Posterior cingulate gyrus (tissue), 11 donors: ENCODE results near the gene GRK4.
A peak's percentile ranks its signal among the peaks of the same experiment; 100 is the strongest.

Experiments used
- DNase-seq, 10 donors: peaks; one replicate each; pipeline versions ENCODE4 v3.0.0 to v3.0.0-alpha.2; 2020 to 2021; ENCODE audit warnings: mixed read lengths in 3 of 10
- intact Hi-C: fragments of 100-400 bp; cut with DNase I; formaldehyde crosslinking; loops from one replicate; pipeline ENCODE4 v1.15.1; 2023

The GRK4 gene

DNA sequence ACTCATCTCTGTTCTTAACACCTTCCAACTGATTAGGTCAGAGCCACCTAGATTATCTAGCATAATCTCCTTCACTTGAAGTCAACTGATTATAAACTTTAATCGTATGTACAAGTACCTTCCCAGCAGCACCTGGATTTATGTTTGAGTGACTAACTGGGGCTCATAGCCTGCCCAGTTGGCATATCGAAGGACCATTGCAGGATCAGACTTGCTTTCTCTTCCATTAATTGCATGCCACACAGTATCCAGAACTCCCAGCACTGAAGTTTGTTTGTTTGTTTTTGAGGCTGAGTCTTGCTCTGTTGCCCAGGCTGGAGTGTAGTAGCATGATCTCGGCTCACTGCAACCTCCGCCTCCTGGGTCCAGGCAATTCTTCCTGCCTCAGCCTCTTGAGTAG is 27.9 kb downstream of the GRK4 start:
- intact Hi-C loops, result no loop called here
- no peak for DNase-seq

GRCh38 chr4:2994917-2995316 is 31.5 kb downstream of the GRK4 start:
- DNase-seq, result no peak
- intact Hi-C loops, result no loop called here

- intact Hi-C loops, result no loop called here
- DNase-seq, result no peak
These were observed 32.3 kb downstream of the GRK4 start for GRCh38 chr4:2995546-2996265.

DNA sequence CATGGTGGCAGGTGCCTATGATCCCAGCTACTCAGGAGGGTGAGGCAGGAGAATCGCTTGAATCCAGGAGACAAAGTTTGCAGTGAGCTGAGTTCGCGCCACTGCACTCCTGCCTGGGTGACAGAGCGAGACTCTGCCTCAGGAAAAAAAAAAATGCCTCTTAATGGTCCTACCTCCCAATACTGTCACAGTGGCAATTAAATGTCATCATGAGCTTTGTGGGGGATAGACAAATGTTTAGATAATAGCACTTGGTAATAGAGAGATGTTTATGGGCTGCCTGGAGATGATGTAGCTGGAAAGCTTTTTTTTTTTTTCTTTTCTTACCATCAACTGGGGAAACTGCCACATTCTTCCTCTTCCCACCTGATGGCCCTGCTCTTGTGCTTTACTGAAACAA is 33.0 kb downstream of the GRK4 start:
- DNase-seq, result no peak
- intact Hi-C loops, result no loop called here

- DNase-seq, result no peak
- intact Hi-C loops, result no loop called here
These were observed 44.4 kb downstream of the GRK4 start for GRCh38 chr4:3007724-3008123.

GRCh38 chr4:3009422-3009821 is 46.1 kb downstream of the GRK4 start:
- DNase-seq, result peak in 1 of 10 donors; percentile 16
- intact Hi-C loops, result no loop called here

- intact Hi-C loops, result no loop called here
- no peak for DNase-seq
These were observed 47.2 kb downstream of the GRK4 start for GRCh38 chr4:3010577-3010976.

- intact Hi-C loops, result no loop called here
- DNase-seq, result no peak
These were observed 47.6 kb downstream of the GRK4 start for GRCh38 chr4:3010998-3011397.

- intact Hi-C loops, result no loop called here
- DNase-seq, result no peak
These were observed 48.3 kb downstream of the GRK4 start for GRCh38 chr4:3011456-3012220.

GRCh38 chr4:3013323-3013722 is 50.0 kb downstream of the GRK4 start:
- no peak for DNase-seq
- intact Hi-C loops, result no loop called here

DNA sequence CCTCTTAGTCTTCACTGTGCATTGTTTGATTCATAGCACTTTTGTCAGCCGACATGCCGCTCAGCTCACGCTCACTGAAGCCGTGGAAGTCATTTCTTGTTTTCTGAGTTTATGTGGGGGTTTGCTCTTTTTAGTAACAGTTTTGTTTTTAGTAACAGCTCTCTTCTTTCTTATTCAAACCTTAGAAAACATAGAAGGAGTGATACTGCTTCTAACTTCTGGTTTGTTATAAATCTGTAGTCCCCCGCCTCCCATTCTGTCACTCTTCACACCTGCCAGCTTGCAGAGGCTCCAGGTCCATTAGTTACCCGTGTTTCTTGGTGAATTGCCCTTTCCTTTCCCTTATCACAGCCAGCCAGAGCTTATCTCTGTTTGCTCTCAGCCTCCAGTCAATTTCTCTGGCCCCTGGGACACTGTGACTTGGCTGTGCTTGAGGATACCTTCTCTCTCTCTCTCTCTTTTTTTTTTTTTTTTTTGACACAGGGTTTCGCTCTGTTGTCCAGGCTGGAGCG is 50.5 kb downstream of the GRK4 start:
- DNase-seq, result peak in 1 of 10 donors; percentile 2
- intact Hi-C loops, result no loop called here

- peak in 1 of 10 donors; percentile 37 for DNase-seq
- intact Hi-C loops, result no loop called here
These were observed 53.6 kb downstream of the GRK4 start for GRCh38 chr4:3016961-3017360.

GRCh38 chr4:3017504-3017903 is 54.1 kb downstream of the GRK4 start:
- intact Hi-C loops, result no loop called here
- no peak for DNase-seq

- intact Hi-C loops, result no loop called here
- DNase-seq, result peak in 2 of 10 donors; percentile 24 to 30
These were observed 55.9 kb downstream of the GRK4 start for GRCh38 chr4:3019145-3019846.

GRCh38 chr4:3021127-3021526 is 57.8 kb downstream of the GRK4 start:
- intact Hi-C loops, result no loop called here
- DNase-seq, result peak in 1 of 10 donors; percentile 64

DNA sequence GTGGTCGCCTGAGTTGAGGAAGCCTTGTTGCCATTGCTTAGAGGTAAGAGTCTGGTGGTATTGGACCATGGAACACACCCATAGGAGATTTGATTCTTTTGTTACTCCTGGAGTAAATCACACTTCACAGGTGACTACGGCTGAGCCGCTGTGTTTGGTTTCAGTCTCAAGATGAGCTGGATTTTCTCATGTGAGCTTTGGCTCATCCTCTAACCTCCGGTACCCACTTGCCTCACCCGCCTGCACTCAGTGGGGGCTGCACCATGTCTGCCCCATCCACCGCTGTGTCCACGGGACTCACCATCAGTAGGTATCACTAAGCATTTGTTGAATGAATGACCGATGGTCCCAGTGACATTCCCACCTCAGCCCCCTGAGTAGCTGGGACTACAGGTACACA is 58.3 kb downstream of the GRK4 start:
- DNase-seq, result no peak
- intact Hi-C loops, result no loop called here

DNA sequence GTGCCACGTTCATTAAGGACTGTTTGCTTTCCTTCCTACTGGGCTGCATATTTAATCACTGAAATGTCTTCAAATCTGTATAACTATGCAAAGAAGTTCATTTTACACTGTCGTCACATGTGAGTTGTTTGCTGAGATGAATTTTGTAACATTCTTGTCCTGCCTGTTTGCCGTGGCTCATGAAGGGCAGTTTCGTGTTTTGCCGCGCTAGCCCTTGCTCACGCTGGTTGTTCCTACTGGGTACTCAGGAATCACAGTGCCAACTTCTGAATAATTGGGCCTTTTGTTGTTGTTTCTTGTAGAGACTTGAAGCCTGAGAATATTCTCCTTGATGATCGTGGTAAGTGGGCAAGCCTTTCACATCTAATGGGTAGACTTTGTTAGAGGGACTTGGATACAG is 58.7 kb downstream of the GRK4 start:
- intact Hi-C loops, result no loop called here
- peak in 1 of 10 donors; percentile 63 for DNase-seq

- intact Hi-C loops, result no loop called here
- DNase-seq, result no peak
These were observed 59.3 kb downstream of the GRK4 start for GRCh38 chr4:3022651-3023050.

DNA sequence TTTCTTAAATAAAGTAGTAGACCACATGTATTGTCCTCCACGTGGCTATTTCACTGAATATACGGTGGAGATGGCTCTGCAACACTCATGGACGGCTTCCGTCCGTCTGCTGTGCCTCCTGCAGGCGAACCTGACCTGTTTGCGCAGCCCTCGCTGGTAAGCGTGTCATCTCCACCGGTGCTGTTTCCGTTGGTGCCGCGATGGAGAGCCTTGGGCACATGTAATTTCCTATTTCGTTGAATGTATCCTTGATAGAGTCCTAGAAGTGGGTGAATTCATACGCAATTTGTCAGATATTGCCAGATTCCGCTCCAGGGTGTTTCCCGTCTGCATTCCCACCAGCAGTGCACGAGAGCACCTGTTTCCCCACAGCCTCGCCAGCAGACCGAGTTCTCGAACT is 62.5 kb downstream of the GRK4 start:
- peak in 1 of 10 donors; percentile 26 for DNase-seq
- intact Hi-C loops, result no loop called here

GRCh38 chr4:3026540-3026939 is 63.2 kb downstream of the GRK4 start:
- no peak for DNase-seq

GRCh38 chr4:3029464-3029863 is 66.1 kb downstream of the GRK4 start:
- intact Hi-C loops, result no loop called here

More at GRCh38 chr4:3026540-3026939, 63.2 kb downstream of the GRK4 start:
- intact Hi-C loops, result no loop called here

More at GRCh38 chr4:3029464-3029863, 66.1 kb downstream of the GRK4 start:
- DNase-seq, result peak in 1 of 10 donors; percentile 53
